ENCODE results near the gene GRAMD1A. TPM values are rescaled to one million over a fixed set of nuclear protein-coding genes. Genes with fewer than 3 reads are reported as not detected.

Gene GRAMD1A
- 74.8 TPM for polyA plus RNA-seq (2013, experiment 1 of 2)
- polyA plus RNA-seq (2013, experiment 2 of 2) = 73.3 TPM

DNA sequence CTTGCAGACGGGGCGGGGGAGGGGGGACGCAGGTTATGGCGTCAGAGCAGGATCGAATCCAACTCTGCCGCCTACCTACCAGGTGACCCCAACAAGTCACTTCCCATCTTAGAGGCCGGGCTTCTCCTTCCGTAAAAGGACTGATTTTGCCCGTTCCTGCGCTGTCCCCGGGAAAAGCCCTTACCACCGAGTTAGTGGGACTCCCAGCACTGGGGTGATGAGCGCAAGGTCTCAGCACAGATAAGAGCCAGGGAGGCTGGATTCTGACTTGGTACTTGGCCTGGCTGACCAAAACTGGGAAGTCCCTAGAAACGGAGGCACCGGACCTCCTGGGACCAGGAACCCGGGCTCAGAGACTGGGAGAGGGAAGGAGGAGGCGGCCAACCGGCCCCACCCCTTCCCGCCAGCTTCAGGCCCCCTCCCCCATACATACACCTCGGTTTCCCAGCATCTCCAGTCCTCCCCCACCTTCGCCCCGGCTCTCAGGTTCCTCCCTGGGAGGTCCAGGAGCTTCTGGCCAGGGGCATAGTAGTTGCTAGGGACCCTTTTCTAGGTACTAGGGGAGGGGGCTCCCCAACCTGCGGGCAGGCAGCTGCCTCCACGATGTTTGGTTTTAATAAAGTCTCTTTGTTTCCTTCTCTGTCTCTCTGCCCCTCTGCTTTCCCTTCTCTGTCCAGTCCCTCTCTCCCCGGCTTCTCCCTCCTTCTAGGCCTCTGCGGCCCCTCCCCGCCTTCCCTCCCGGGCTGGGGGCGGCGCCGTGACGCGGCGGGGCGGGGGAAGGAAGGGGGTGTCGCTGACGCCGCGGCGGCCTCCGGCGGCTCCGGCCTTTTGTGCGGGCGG lies at the start of gene GRAMD1A:
Gene GRAMD1A, plus strand, starts transcription at position 826 of the 840 bp plus-strand sequence. CDS start 156 bp downstream, outside the sequence.
- Histone ChIP-seq H3K36me3 (replicated peaks in 1 of 2; ENCODE audit: control insufficient read depth in 2 of 2, insufficient read depth in 2 of 2, low read length in 2 of 2) (peaks cover 7 to 29% of the 10 kb centered on the region in 2 donors), H3K9me3 (replicated peaks in 1 of 2; ENCODE audit: control insufficient read depth in 2 of 2, insufficient read depth in 1 of 2, low read depth in 1 of 2, low read length in 2 of 2) (peaks cover 0 to under 1% of the 10 kb centered on the region in 2 donors), H3K4me3 (ENCODE audit: low read length in 2 of 2) (peak within 1 kb of the TSS; percentile 81 to 96), H3K27ac (replicated peaks; ENCODE audit: low read length) (peak within 1 kb of the TSS; percentile 94), H2AK5ac (ENCODE audit: low read depth, low read length) (peak within 1 kb of the TSS; percentile 90), H3K14ac (ENCODE audit: low read length) (peak within 1 kb of the TSS; percentile 72), H2AFZ (ENCODE audit: low read length) (peak within 1 kb of the TSS; percentile 95), H3K4ac (ENCODE audit: low read length) (peak within 1 kb of the TSS; percentile 78), H3K9ac (ENCODE audit: low read depth, low read length, poor library complexity) (peak within 1 kb of the TSS; percentile 94), H2BK120ac (ENCODE audit: low read depth, low read length) (no peak within 1 kb of the TSS), H3K18ac (ENCODE audit: low read length) (peak within 1 kb of the TSS; percentile 97), H2BK12ac (ENCODE audit: low read length) (peak within 1 kb of the TSS; percentile 33), H3K23ac (ENCODE audit: low read depth, low read length, poor library complexity) (peak within 1 kb of the TSS; percentile 82), H3K4me2 (ENCODE audit: insufficient read depth, low read length, poor library complexity, severe bottlenecking) (peak within 1 kb of the TSS; percentile 84), H3K27me3 (ENCODE audit: control insufficient read depth in 3 of 3, insufficient read depth in 3 of 3, low read depth in 1 of 3, low read length in 3 of 3) (no peaks in the 10 kb centered on the region), H3K4me1 (ENCODE audit: control insufficient read depth in 2 of 2, insufficient read depth in 1 of 2, low read depth in 1 of 2, low read length in 2 of 2) (peaks cover 9 to 18% of the 10 kb centered on the region in 2 donors), H2BK5ac (ENCODE audit: low read length) (peak within 1 kb of the TSS; percentile 94), H4K91ac (ENCODE audit: low read depth, low read length, poor library complexity) (peak within 1 kb of the TSS; percentile 38), H3K79me1 (ENCODE audit: low read depth, low read length) (peaks cover 10% of the 10 kb centered on the region), H4K8ac (ENCODE audit: low read depth, low read length) (no peak within 1 kb of the TSS), H2BK15ac (ENCODE audit: low read length) (peak within 1 kb of the TSS; percentile 98)
- peak; percentile 82 for DNase-seq (ENCODE audit: low spot score)
- whole genome bisulfite sequencing, 2 donors (ENCODE audit: extremely low coverage in 2 of 2, insufficient read length in 2 of 2, insufficient replicate concordance in 1 of 2) = no CpG with 5 or more reads among the region's 45 CpGs

DNA sequence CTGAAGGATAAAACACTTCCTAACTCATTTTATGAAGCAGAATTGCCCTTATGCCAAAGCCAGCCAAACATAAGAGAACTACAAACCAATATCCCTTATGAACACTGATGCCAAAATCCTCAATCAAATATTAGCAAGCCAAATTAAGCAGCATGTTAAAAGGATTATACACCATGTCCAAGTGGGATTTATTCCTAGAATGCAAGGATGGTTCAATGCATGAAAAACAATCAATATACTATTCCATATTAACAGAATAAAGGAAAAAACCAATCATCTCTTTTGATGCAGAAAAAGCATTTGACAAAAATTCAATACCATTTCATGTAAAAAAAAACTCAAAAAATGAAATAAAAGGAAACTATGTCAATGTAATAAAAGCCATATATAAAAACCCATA lies 47.0 kb upstream of the GRAMD1A start:
- H3K36me3 ChIP-seq (replicated peaks in 1 of 2; ENCODE audit: control insufficient read depth in 2 of 2, insufficient read depth in 2 of 2, low read length in 2 of 2) = peaks cover 14 to 22% of the 10 kb centered on the region in 2 donors

DNA sequence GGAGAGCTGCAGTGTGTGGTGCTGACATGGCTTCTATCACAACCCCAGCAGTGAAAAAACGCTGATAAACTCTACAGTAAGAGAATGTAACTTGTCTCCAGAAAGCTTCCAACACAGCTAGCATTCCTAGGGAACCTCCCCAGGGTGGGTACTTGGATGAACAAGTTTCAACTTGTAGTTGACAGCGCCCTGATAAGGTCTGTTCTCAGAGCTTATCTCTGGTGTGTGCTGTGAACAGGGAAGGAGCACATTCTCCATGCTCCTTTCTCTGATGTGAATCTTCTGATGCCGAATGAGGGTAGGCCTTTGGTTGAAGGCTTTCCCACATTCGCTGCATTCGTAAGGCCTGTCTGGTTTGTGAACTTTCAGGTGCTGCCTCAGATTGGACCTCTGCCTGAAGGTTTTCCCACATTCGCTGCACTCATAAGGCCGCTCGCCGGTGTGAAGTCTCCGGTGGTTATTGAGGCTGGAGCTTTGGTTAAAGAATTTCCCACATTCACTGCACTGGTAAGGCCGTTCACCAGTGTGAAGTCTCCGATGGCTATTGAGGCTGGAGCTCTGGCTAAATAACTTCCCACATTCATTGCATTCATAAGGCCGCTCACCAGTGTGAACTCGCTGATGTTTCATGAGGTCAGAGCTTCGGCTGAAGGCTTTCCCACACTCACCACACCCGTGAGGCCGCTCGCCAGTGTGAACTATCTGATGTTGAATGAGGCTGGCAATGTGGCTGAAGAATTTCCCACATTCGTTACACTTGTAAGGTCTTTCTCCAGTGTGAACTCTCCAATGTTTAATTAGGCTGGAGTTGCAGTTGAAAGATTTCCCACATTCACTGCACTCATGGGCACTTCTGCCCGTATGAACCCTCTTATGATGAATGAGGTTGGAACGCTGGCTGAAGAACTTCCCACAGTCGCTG lies 42.0 kb upstream of the GRAMD1A start:
- Histone ChIP-seq H2AFZ (ENCODE audit: low read length) (no peak overlapping the region), H3K27ac (replicated peaks; ENCODE audit: low read length) (no peak overlapping the region), H3K36me3 (replicated peaks in 1 of 2; ENCODE audit: control insufficient read depth in 2 of 2, insufficient read depth in 2 of 2, low read length in 2 of 2) (peaks cover 32 to 44% of the 10 kb centered on the region in 2 donors), H3K4me3 (ENCODE audit: low read length in 2 of 2) (no peak overlapping the region), H3K79me1 (ENCODE audit: low read depth, low read length) (peaks cover 2% of the 10 kb centered on the region), H3K23ac (ENCODE audit: low read depth, low read length, poor library complexity) (no peak overlapping the region), H3K4ac (ENCODE audit: low read length) (no peak overlapping the region), H3K14ac (ENCODE audit: low read length) (no peak overlapping the region), H2AK5ac (ENCODE audit: low read depth, low read length) (no peak overlapping the region), H3K4me2 (ENCODE audit: insufficient read depth, low read length, poor library complexity, severe bottlenecking) (no peak overlapping the region), H3K18ac (ENCODE audit: low read length) (no peak overlapping the region), H4K91ac (ENCODE audit: low read depth, low read length, poor library complexity) (no peak overlapping the region), H3K27me3 (ENCODE audit: control insufficient read depth in 3 of 3, insufficient read depth in 3 of 3, low read depth in 1 of 3, low read length in 3 of 3) (peaks cover 0 to 2% (median 0%) of the 10 kb centered on the region in 3 experiments), H2BK12ac (ENCODE audit: low read length) (no peak overlapping the region), H3K4me1 (ENCODE audit: control insufficient read depth in 2 of 2, insufficient read depth in 1 of 2, low read depth in 1 of 2, low read length in 2 of 2) (peaks cover 0 to 2% of the 10 kb centered on the region in 2 donors), H3K9me3 (replicated peaks in 1 of 2; ENCODE audit: control insufficient read depth in 2 of 2, insufficient read depth in 1 of 2, low read depth in 1 of 2, low read length in 2 of 2) (peaks cover 39 to 67% of the 10 kb centered on the region in 2 donors), H2BK15ac (ENCODE audit: low read length) (no peak overlapping the region), H4K8ac (ENCODE audit: low read depth, low read length) (no peak overlapping the region), H3K9ac (ENCODE audit: low read depth, low read length, poor library complexity) (no peak overlapping the region), H2BK5ac (ENCODE audit: low read length) (no peak overlapping the region), H2BK120ac (ENCODE audit: low read depth, low read length) (no peak overlapping the region)
- no peak for DNase-seq (ENCODE audit: low spot score)
- WGBS, 2 donors (ENCODE audit: extremely low coverage in 2 of 2, insufficient read length in 2 of 2, insufficient replicate concordance in 1 of 2) = no CpG with 5 or more reads among the region's 22 CpGs

More for the DNA sequence above, 47.0 kb upstream of the GRAMD1A start:
- Histone ChIP-seq H3K14ac (ENCODE audit: low read length) (no peak overlapping the region), H2BK12ac (ENCODE audit: low read length) (no peak overlapping the region), H2AFZ (ENCODE audit: low read length) (no peak overlapping the region), H3K18ac (ENCODE audit: low read length) (no peak overlapping the region), H3K79me1 (ENCODE audit: low read depth, low read length) (no peaks in the 10 kb centered on the region), H2BK5ac (ENCODE audit: low read length) (no peak overlapping the region), H3K27me3 (ENCODE audit: control insufficient read depth in 3 of 3, insufficient read depth in 3 of 3, low read depth in 1 of 3, low read length in 3 of 3) (no peaks in the 10 kb centered on the region), H3K4me2 (ENCODE audit: insufficient read depth, low read length, poor library complexity, severe bottlenecking) (no peak overlapping the region), H3K9me3 (replicated peaks in 1 of 2; ENCODE audit: control insufficient read depth in 2 of 2, insufficient read depth in 1 of 2, low read depth in 1 of 2, low read length in 2 of 2) (peaks cover 19 to 45% of the 10 kb centered on the region in 2 donors), H3K4me1 (ENCODE audit: control insufficient read depth in 2 of 2, insufficient read depth in 1 of 2, low read depth in 1 of 2, low read length in 2 of 2) (no peaks in the 10 kb centered on the region), H4K8ac (ENCODE audit: low read depth, low read length) (no peak overlapping the region), H3K4ac (ENCODE audit: low read length) (no peak overlapping the region), H3K27ac (replicated peaks; ENCODE audit: low read length) (no peak overlapping the region), H3K23ac (ENCODE audit: low read depth, low read length, poor library complexity) (no peak overlapping the region), H4K91ac (ENCODE audit: low read depth, low read length, poor library complexity) (no peak overlapping the region), H2BK15ac (ENCODE audit: low read length) (no peak overlapping the region), H3K4me3 (ENCODE audit: low read length in 2 of 2) (no peak overlapping the region), H3K9ac (ENCODE audit: low read depth, low read length, poor library complexity) (no peak overlapping the region), H2BK120ac (ENCODE audit: low read depth, low read length) (no peak overlapping the region), H2AK5ac (ENCODE audit: low read depth, low read length) (no peak overlapping the region)
- DNase-seq (ENCODE audit: low spot score) = no peak

Data from neuronal stem cell (in vitro differentiated cells).